Panc1 (cell line): Measurements from ENCODE around the gene TBC1D22A. TPM values are rescaled to one million over a fixed set of nuclear protein-coding genes. Genes with fewer than 3 reads are reported as not detected.

Experiments
- ATAC-seq: fragments of 200-7000 bp; cut with Tn5 transposase; 2 replicates; pipeline ENCODE4 v1.9.1; 2020; ENCODE audit warnings: mild to moderate bottlenecking, moderate library complexity
- BruUV-seq: library from RNA; stranded (reverse); fragments of 400-500 nt; replicated peaks from 2 replicates; lab custom pipeline; 2021; lab: Mats Ljungman, UMichigan
- CTCF ChIA-PET: fragments of 300-600 bp; sonication (Branson Sonifier 250); formaldehyde crosslinking; loops from one replicate; lab custom pipeline; 2022; ENCODE audit warnings: antibody characterized with exemption; lab: Charles Lee
- POLR2A ChIA-PET: fragments of 300-600 bp; sonication (Branson Sonifier 250); formaldehyde crosslinking; loops from one replicate; lab custom pipeline; 2022; ENCODE audit warnings: antibody characterized with exemption; lab: Charles Lee
- DNase-seq: peaks from one replicate; pipeline ENCODE4 v3.0.0-alpha.2; 2010; ENCODE audit warnings: low read depth, low spot score
- H3K27ac ChIP-seq: 2 replicates; pipeline ENCODE4 v1.5.1; 2011; ENCODE audit warnings: mild to moderate bottlenecking, low read length, inconsistent platforms
- H3K27me3 ChIP-seq: fragments of 200-500 bp; sonication (Bioruptor generic); 2 replicates; pipeline ENCODE4 v1.6.0; 2014; ENCODE audit warnings: low read length, inconsistent platforms; ENCODE audit not compliant: control insufficient read depth, insufficient read depth
- H3K36me3 ChIP-seq: fragments of 200-500 bp; sonication (Bioruptor generic); 2 replicates; pipeline ENCODE4 v1.5.1; 2014; ENCODE audit warnings: inconsistent platforms, mild to moderate bottlenecking, low read length, moderate library complexity; ENCODE audit not compliant: control insufficient read depth, insufficient read depth
- H3K4me1 ChIP-seq: 2 replicates; pipeline ENCODE4 v1.5.1; 2011; ENCODE audit warnings: inconsistent platforms, mild to moderate bottlenecking, low read length, moderate library complexity; ENCODE audit not compliant: control insufficient read depth, insufficient read depth
- H3K4me3 ChIP-seq, 2 experiments: 2 replicates each; pipeline ENCODE4 v1.5.1; 2011 to 2012; ENCODE audit warnings: low read depth in 2 of 2, low read length in 2 of 2, mild to moderate bottlenecking in 2 of 2, inconsistent platforms in 1 of 2, moderate library complexity in 1 of 2
- H3K9me3 ChIP-seq: fragments of 200-500 bp; sonication (Bioruptor generic); 2 replicates; pipeline ENCODE4 v1.5.1; 2014; ENCODE audit warnings: low read depth, mild to moderate bottlenecking, inconsistent platforms, low read length, moderate library complexity; ENCODE audit not compliant: control insufficient read depth, insufficient read depth
- POLR2AphosphoS5 ChIP-seq: IDR thresholded peaks from 2 replicates; pipeline ENCODE4 v1.6.1; 2012; ENCODE audit warnings: mild to moderate bottlenecking, low read depth, low read length, moderate library complexity
- SIN3A ChIP-seq: IDR thresholded peaks from 2 replicates; pipeline ENCODE4 v1.6.1; 2012; ENCODE audit warnings: low read depth, mild to moderate bottlenecking, low read length, moderate library complexity, borderline replicate concordance; ENCODE audit not compliant: insufficient read depth
- TCF7L2 ChIP-seq: IDR thresholded peaks from 2 replicates; pipeline ENCODE4 v1.6.1; 2011; ENCODE audit warnings: mild to moderate bottlenecking, low read depth, low read length, inconsistent platforms
- in situ Hi-C: cut with HindIII; loops from 2 replicates; pipeline ENCODE4 v1.10.0; 2016; ENCODE audit warnings: low sequenced_read_pairs, low pct_unique_long_range_greater_than_20kb
- intact Hi-C: fragments of 100-400 bp; cut with micrococcal nuclease; formaldehyde crosslinking; loops from one replicate; pipeline ENCODE4 v1.10.0; 2022; ENCODE audit not compliant: unreplicated experiment
- total RNA-seq: library from RNA; stranded (reverse); gene quantifications from one replicate; pipeline ENCODE4 v1.2.1, GENCODE V29; 2021; ENCODE audit not compliant: unreplicated experiment
- TF ChIP-seq, protein P1 (sequence below), 2 experiments: IDR thresholded peaks; 2 replicates each; pipeline ENCODE4 v1.6.1; 2011 to 2012; ENCODE audit warnings: low read depth in 2 of 2, control low read depth in 1 of 2, low read length in 1 of 2, mild to moderate bottlenecking in 1 of 2, moderate library complexity in 1 of 2; ENCODE audit not compliant: insufficient read depth in 1 of 2
- TF ChIP-seq, protein P2 (sequence below): fragments of 450-650 bp; IDR thresholded peaks from 2 replicates; pipeline ENCODE4 v1.5.1; 2017; ENCODE audit warnings: mild to moderate bottlenecking

The TBC1D22A gene
- total RNA-seq, 1 experiment from 2014 or later = 28.7 TPM

DNA sequence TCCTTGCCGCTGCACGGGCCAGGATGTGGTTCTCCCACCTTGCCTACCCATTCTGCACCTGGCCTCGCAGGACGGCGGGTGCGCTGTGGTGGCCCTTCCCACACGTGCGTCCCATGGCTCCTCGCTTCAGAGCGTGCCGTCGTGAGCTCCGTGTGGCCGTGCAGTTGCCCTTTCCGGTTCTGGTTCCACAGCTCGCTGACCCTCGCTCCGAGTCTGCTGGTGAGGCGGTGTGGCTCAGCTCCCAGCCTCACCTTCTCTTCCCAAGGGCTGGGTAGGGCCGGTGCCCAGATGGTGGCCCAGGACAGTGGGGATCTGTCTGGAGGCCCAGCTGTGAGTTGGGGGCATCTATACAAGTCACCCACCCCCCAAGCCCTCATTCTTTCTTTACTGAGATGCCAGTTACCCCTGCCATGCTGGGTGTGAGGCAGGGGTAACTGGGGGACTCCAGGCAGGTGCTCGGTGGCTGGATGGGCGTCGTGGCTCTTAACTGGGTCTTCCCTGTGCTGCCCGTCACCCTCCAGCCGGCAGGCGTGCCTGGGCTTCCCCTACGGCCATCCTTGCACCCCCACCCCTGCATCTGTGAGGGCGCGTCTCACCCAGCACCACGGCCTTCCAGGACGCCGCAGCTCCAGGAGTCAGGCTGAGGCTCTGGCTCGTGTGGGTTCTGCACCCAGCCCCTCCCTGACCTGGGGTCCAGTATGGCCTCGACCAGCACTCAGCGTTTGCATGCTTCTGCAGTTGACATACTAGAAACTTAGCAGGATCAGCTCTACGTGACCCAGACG lies 395.2 kb downstream of the TBC1D22A start:
- in situ Hi-C loops (no loop called here), intact Hi-C loops (no loop called here)
- H3K36me3 ChIP-seq = no peaks in the 10 kb centered on the region
- no peak overlapping the region for H3K4me3 ChIP-seq
- ChIA-PET CTCF (no interaction called here), POLR2A (no interaction called here)
- BruUV-seq = no TSS peak
- DNase-seq (no peak), ATAC-seq (no peak)
- no peaks in the 10 kb centered on the region for H3K4me1 ChIP-seq
- H3K9me3 ChIP-seq = no peaks in the 10 kb centered on the region
- no peak overlapping the region for H3K27ac ChIP-seq
- TF ChIP-seq, protein P1, sequence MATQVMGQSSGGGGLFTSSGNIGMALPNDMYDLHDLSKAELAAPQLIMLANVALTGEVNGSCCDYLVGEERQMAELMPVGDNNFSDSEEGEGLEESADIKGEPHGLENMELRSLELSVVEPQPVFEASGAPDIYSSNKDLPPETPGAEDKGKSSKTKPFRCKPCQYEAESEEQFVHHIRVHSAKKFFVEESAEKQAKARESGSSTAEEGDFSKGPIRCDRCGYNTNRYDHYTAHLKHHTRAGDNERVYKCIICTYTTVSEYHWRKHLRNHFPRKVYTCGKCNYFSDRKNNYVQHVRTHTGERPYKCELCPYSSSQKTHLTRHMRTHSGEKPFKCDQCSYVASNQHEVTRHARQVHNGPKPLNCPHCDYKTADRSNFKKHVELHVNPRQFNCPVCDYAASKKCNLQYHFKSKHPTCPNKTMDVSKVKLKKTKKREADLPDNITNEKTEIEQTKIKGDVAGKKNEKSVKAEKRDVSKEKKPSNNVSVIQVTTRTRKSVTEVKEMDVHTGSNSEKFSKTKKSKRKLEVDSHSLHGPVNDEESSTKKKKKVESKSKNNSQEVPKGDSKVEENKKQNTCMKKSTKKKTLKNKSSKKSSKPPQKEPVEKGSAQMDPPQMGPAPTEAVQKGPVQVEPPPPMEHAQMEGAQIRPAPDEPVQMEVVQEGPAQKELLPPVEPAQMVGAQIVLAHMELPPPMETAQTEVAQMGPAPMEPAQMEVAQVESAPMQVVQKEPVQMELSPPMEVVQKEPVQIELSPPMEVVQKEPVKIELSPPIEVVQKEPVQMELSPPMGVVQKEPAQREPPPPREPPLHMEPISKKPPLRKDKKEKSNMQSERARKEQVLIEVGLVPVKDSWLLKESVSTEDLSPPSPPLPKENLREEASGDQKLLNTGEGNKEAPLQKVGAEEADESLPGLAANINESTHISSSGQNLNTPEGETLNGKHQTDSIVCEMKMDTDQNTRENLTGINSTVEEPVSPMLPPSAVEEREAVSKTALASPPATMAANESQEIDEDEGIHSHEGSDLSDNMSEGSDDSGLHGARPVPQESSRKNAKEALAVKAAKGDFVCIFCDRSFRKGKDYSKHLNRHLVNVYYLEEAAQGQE (IDR thresholded peaks at IDR 0.05; ENCODE audit: insufficient read depth in 1 of 2, low read depth in 2 of 2, low read length in 1 of 2) = no peak
- TF ChIP-seq SIN3A (no peak), POLR2AphosphoS5 (no peak), TCF7L2 (no peak)
- TF ChIP-seq, protein P2, sequence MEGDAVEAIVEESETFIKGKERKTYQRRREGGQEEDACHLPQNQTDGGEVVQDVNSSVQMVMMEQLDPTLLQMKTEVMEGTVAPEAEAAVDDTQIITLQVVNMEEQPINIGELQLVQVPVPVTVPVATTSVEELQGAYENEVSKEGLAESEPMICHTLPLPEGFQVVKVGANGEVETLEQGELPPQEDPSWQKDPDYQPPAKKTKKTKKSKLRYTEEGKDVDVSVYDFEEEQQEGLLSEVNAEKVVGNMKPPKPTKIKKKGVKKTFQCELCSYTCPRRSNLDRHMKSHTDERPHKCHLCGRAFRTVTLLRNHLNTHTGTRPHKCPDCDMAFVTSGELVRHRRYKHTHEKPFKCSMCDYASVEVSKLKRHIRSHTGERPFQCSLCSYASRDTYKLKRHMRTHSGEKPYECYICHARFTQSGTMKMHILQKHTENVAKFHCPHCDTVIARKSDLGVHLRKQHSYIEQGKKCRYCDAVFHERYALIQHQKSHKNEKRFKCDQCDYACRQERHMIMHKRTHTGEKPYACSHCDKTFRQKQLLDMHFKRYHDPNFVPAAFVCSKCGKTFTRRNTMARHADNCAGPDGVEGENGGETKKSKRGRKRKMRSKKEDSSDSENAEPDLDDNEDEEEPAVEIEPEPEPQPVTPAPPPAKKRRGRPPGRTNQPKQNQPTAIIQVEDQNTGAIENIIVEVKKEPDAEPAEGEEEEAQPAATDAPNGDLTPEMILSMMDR = no peak
- H3K27me3 ChIP-seq = no peaks in the 10 kb centered on the region

- DNase-seq = no peak
- TF ChIP-seq, protein P2 = no peak
- TF ChIP-seq POLR2AphosphoS5 (no peak), TCF7L2 (no peak), SIN3A (no peak)
- TF ChIP-seq, protein P1 (IDR thresholded peaks at IDR 0.05; ENCODE audit: insufficient read depth in 1 of 2, low read depth in 2 of 2, low read length in 1 of 2) = no peak
- no TSS peak for BruUV-seq
- ATAC-seq = no peak
- H3K4me3 ChIP-seq = no peak overlapping the region
- H3K9me3 ChIP-seq = no peaks in the 10 kb centered on the region
- H3K36me3 ChIP-seq = no peaks in the 10 kb centered on the region
- no peak overlapping the region for H3K27ac ChIP-seq
- in situ Hi-C loops (no loop called here), intact Hi-C loops (no loop called here)
- POLR2A ChIA-PET = no interaction called here
- CTCF ChIA-PET = no interaction called here
- H3K27me3 ChIP-seq = no peaks in the 10 kb centered on the region
- H3K4me1 ChIP-seq = no peaks in the 10 kb centered on the region
Observed at GRCh38 chr22:47158457-47158856, 396.0 kb downstream of the TBC1D22A start.
